Tongue (tissue), 2 donors: Measurements from ENCODE around the gene SLC6A9. TPM values are rescaled to one million over a fixed set of nuclear protein-coding genes. Genes with fewer than 3 reads are reported as not detected.

ENCODE experiments used
- DNase-seq: peaks from one replicate; pipeline ENCODE4 v3.0.0-alpha.2; 2015
- total RNA-seq: library from RNA; depleted of rRNA; stranded (reverse); fragments of >200 nt; gene quantifications from one replicate; pipeline ENCODE4 v1.2.3, GENCODE V29; 2014

Gene SLC6A9
- total RNA-seq, 1 donor from 2014 or later, result 3.7 TPM

- no peak for DNase-seq
These were observed 29.1 kb downstream of the SLC6A9 start for GRCh38 chr1:44002165-44002564.

DNA sequence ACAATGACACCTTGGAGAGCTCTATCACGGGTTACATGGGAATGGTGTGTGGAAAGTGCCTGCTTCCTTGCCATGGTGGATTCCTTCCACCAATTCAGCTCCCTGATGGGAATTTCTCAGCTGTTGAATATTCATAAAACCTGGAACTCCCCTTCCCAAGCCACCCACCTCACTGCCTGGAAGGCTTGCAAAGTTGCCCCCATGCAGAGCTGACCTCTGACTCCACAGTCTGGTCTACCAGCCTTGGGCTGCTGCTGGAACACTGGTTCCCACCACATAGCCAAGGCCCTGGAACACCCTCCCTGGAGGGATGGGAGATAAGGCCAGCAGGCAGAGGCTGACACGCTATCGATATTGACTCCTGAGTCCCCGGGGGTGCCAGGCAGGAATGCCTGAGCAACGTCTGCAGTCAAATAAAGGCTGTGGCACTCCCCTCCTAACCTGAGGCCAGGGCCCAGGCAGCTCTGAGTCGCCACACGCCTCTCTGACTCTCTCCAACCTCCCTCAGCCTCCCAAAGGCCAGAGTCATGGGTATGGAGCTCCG, 31.1 kb downstream of the SLC6A9 start:
- DNase-seq, result no peak

- DNase-seq, result no peak
These were observed 31.8 kb downstream of the SLC6A9 start for GRCh38 chr1:43999455-43999854.

DNA sequence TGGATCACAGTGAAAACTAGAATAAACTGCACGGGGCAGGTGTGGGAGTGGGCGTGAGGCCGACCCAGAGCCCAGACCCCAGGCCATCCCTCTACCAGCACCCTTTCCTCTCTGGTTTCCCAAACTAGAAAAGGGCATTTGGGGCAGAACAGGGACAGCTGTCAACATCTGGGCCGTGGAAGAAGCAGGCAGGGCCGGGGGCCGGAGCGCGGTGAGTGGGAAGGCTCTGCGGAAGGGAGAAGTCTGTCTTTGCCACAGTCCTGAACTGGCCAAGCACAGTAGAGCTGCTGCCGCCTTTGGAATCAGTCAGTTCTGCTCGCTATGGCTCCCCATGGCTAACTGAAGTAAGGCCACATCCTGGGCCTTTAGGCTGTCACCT, 33.3 kb downstream of the SLC6A9 start:
- DNase-seq, result no peak

DNA sequence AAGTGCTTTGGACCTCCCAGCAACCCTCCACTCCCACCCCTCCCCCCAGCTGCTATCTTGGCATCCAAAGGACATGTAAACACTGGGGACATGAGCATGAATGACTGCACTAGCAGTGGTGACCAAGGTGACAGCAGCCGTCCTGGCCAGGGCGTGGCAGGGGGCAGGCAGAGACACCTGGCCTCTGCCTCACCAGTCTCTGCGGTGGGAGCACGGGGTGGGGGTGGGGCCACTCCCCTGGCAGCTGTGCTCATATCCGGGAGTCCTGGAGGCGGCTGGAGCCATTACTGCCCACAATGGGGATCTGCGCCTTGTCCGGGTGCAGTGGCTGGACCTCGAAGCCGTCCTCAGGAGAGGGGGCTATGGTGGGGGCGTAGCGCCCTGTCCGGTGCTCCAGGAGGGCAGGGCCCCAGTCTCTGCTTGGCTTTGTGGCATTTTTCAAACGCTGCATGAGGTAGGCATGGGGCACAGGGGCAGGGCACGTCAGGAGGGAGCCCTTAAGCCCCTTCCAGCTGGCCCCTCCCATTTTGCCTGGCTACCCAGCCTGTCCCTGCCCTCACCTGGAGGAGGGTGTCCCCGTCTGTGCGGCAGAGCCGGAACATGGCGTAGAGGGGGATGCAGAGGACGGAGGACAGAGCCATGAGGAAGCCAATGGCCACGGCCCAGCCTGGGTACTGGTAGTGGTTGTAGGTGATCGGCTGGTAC, 33.8 kb downstream of the SLC6A9 start:
- no peak for DNase-seq

- no peak for DNase-seq
These were observed 34.5 kb downstream of the SLC6A9 start for GRCh38 chr1:43996733-43997115.

- no peak for DNase-seq
These were observed 35.1 kb downstream of the SLC6A9 start for GRCh38 chr1:43995984-43996732.

DNA sequence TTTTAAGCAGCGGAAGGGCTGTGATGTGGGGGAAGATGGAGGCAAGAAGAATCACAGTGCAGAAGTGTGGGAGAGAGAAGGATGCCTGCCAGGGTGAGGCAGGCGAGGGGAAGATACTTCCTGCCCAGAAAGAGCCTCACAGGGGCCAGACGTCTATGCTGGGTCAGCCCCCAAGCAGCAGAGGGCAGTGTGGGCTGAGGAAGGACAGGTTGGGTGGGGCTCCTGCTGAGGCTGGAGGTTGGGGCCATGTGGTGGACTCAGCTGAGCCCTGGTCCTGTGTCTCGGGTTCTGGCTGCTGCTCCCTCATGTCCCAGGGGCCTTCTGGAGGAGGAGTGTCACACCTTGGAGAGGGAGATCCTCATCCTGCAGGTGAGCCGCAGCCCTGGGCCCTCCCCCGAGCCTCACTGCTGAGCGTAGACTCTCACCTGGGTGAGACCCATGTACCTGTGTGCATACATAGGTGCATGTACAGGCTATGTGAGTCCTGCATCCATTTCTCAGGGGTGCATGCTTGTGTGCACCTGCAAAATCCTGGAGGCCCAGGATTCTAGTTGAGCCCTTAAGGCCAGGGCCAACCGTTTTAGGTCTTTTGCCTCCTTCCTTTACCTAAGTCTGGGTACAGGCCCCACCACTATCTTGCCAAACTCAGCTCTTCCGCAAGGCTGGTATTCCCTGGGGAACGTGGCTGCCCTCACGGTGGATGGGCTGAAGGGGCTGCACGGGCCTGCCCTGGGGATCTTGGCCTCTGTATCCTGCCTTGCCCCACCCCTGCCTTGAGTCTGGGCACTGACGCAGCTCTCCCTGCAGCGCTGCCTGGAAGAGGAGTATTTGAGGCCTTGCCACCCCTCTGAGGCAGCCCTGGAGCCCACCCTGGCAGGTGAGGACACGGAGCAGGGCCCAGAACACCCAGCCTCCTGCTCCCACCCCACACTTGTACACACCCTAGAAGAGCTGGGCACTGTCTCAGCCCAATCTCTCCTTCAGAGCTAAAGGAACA, 36.2 kb downstream of the SLC6A9 start:
- DNase-seq, result no peak

- DNase-seq, result no peak
These were observed 37.2 kb downstream of the SLC6A9 start for GRCh38 chr1:43994071-43994470.

- no peak for DNase-seq
These were observed 37.9 kb downstream of the SLC6A9 start for GRCh38 chr1:43993206-43993914.

DNA sequence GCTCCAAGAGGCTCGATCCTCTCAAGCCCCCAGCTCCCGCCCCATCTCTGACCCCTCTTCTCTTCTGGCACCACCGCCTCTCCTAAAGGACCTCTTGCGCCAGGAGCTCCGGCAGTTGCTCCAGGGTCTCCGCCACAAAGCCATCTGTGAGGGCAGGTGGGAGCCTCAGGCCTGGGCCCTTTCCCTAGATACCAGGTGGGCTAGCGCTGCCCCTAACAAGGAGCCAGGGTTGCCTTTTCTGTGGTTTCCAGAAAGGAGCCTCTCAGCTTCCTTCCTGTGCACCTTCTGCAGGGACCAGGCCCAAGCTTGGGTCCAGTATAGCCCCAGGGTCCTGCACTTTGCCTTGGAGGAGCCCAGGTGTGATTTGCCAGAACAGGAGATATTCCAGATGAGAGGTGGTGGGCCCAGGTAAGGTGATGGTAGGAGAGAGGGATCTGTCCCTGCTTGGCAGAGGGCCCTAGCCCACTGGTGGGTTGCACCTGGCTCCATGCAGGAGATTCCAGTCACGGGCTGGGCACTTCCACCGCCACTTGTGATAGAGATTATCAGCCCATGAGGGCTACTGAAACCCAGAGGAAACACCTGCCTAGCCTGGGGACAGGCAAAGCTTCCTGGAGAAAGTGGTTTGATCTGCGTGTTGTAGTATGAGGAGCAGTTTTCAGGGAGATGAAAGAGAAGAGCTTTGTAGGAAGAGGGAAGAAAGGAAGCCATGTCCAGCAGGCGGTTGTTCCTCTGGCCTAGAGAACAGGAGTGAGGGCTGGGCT, 38.8 kb downstream of the SLC6A9 start:
- DNase-seq, result no peak

GRCh38 chr1:43991476-43992231, 39.6 kb downstream of the SLC6A9 start, which contains the start of gene CCDC24:
Gene CCDC24 (plus strand): TSS chr1:43991599. CDS start chr1:43991879, 280 bp downstream.
- peak; percentile 81 for DNase-seq

DNA sequence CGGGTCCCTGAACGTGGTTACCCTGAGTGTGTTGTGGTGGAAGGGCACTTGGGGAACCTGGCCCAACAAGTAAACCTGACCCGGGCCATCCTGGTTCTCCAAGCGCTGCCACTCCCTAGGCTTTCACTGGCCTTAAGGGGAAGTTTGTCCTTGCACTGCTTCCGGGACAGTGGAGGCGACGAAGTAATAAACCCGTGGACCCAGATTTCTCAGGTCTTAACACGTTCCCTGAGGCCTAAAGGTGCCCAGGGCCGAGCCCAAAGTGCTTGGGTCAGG, 40.1 kb downstream of the SLC6A9 start:
- DNase-seq, result no peak

- DNase-seq, result no peak
These were observed 40.7 kb downstream of the SLC6A9 start for GRCh38 chr1:43990271-43991199.

DNA sequence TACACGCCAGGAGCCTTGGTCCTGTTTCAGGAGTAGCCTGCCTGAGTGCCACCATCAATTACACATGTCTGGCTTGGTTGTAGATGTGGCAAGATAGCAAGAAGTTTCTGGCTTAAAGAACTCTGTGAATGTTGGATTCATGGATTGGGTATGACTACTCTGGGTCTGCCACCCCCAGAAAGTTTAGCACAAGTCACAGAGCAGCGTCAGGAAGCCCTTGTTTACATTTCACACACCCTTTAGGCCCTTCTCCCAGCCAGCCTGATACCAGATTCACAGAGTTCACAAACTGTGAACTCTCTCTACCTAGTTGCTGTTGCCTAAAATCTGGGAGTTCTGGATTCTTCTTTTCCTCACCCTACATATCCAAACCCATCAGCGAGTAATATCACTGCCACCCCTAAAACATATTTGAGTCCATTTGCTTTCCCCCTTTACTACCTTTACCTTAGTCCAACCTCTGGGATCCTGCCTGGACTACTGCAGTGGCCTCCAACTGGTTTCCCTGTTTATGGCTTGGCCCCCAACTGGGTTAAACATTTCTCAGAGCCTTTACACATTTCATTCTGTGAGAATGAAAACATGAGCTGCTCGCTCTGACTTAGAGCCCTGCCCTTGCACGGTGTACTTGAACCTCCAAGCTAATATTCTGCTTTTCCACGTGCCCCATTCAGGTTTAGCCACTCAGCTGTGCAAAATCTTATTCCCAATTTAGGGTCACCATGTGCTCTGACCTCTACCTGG, 43.9 kb downstream of the SLC6A9 start:
- DNase-seq, result no peak

DNA sequence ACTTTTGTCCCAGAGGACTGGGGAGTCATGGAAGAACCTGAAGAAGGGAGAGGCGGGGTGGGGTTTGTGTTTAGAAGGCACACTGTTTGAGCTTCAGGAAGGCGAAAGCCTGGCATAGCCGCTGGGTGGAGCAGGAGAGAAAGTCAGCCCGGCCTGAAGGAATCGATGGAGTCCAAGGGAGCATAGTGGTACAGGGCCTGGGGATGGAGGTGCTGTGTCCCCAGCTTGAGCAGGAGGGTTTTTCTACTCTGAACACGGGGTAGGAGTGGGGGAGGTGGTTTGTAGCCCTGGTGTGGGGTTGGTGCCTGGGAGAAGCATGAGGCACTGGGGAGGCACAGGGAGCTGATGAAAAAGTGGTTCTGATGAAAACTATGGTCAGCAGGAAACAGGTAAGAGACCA, 44.5 kb downstream of the SLC6A9 start:
- DNase-seq, result no peak

DNA sequence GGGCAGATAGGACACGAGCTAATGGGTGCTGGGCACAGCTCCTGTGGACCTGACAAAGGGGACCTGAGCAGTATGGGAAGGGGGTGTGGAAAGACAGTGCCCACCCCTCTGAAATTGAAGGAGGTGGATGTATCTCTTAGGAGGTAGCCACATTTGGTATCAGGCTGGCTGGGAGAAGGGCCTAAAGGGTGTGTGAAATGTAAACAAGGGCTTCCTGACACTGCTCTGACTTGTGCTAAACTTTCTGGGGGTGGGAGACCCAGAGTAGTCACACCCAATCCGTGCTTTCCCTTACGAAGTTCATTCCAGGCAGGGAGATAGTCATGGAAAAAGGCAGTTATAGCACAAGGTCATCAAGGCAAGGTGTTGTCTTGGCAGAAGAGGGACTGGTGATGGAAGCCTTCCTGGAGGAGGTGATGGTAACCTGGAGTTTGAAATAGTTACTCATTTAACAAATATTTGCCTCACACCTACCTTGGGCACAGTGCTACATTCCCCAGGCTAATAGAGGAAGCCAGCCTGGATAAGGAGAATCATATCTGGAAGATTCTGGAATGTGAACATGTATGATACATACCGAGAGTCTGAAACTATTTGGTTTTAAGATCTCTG, 45.2 kb downstream of the SLC6A9 start:
- DNase-seq, result no peak

- DNase-seq, result no peak
These were observed 46.4 kb downstream of the SLC6A9 start for GRCh38 chr1:43984855-43985254.
